ENCODE results near the gene CFAP43.
"Not testable (repeated sequence)": the region's sequence is repeated elsewhere in the genome, so short reads cannot be mapped to it uniquely, and the experiment has no call there.

Gene CFAP43

GRCh38 chr10:104223304-104223703, 8.9 kb downstream of the CFAP43 start:
- no peak for DNase-seq

GRCh38 chr10:104220522-104220921, 11.6 kb downstream of the CFAP43 start:
- no peak for DNase-seq

GRCh38 chr10:104218751-104219150, 13.4 kb downstream of the CFAP43 start:
- DNase-seq = no peak

- DNase-seq = no peak
Measured at GRCh38 chr10:104216631-104217030, 15.5 kb downstream of the CFAP43 start.

- no peak for DNase-seq
Measured at GRCh38 chr10:104209575-104210198, 22.5 kb downstream of the CFAP43 start.

GRCh38 chr10:104208730-104209129, 23.4 kb downstream of the CFAP43 start:
- DNase-seq = no peak

- DNase-seq = no peak
Measured at GRCh38 chr10:104202231-104202630, 29.9 kb downstream of the CFAP43 start.

GRCh38 chr10:104201636-104202035, 30.5 kb downstream of the CFAP43 start:
- no peak for DNase-seq

- no peak for DNase-seq
Measured at GRCh38 chr10:104199567-104199966, 32.6 kb downstream of the CFAP43 start.

GRCh38 chr10:104197364-104197763, 34.8 kb downstream of the CFAP43 start:
- peak; percentile 11 for DNase-seq

- no peak for DNase-seq
Measured at GRCh38 chr10:104195706-104196105, 36.5 kb downstream of the CFAP43 start.

- no peak for DNase-seq
Measured at GRCh38 chr10:104193787-104194186, 38.4 kb downstream of the CFAP43 start.

GRCh38 chr10:104190695-104191094, 41.5 kb downstream of the CFAP43 start:
- no peak for DNase-seq

- no peak for DNase-seq
Measured at GRCh38 chr10:104183682-104184081, 48.5 kb downstream of the CFAP43 start.

GRCh38 chr10:104174136-104174535, 58.0 kb downstream of the CFAP43 start:
- not testable (repeated sequence) for DNase-seq

- no peak for DNase-seq
Measured at GRCh38 chr10:104170610-104171254, 61.4 kb downstream of the CFAP43 start.

- no peak for DNase-seq
Measured at GRCh38 chr10:104155591-104155990, 76.6 kb downstream of the CFAP43 start.

- DNase-seq = no peak
Measured at GRCh38 chr10:104151737-104152136, 80.4 kb downstream of the CFAP43 start.

- no peak for DNase-seq
Measured at GRCh38 chr10:104150139-104150538, 82.0 kb downstream of the CFAP43 start.

GRCh38 chr10:104146882-104147281, 85.3 kb downstream of the CFAP43 start:
- DNase-seq = no peak

GRCh38 chr10:104144931-104145330, 87.2 kb downstream of the CFAP43 start:
- DNase-seq = no peak

- no peak for DNase-seq
Measured at GRCh38 chr10:104143829-104144228, 88.3 kb downstream of the CFAP43 start.

GRCh38 chr10:104142081-104142480, 90.1 kb downstream of the CFAP43 start:
- DNase-seq = no peak

- DNase-seq = no peak
Measured at GRCh38 chr10:104139221-104139620, 92.9 kb downstream of the CFAP43 start.

GRCh38 chr10:104138131-104138530, 94.0 kb downstream of the CFAP43 start:
- no peak for DNase-seq
